Right lobe of liver (tissue), 6 donors: ENCODE data around the gene PHKG2. TPM values are rescaled to one million over a fixed set of nuclear protein-coding genes. Genes with fewer than 3 reads are reported as not detected.

ENCODE experiments used
- ATAC-seq, 4 donors: fragments of 200-7000 bp; cut with Tn5 transposase; one replicate each; pipeline ENCODE4 v1.9.1; 2020; ENCODE audit warnings: mild to moderate bottlenecking in 4 of 4, moderate library complexity in 4 of 4
- DNase-seq, 3 donors: peaks; one replicate each; pipeline ENCODE4 v3.0.0-alpha.2; 2020
- H3K27ac ChIP-seq, 3 donors: fragments of 200-600 bp; one replicate each; pipeline ENCODE4 v1.8.0; 2022
- H3K27me3 ChIP-seq, 2 donors: fragments of 200-600 bp; one replicate each; pipeline ENCODE4 v1.8.0; 2022
- H3K36me3 ChIP-seq, 4 donors: fragments of 200-600 bp; sonication (generic) in 1 of 4; one replicate each; pipeline versions ENCODE4 v1.5.1 to v1.8.0; 2017 to 2022; ENCODE audit warnings: control low read depth in 1 of 4
- H3K4me1 ChIP-seq, 4 donors: fragments of 200-600 bp; sonication (generic) in 1 of 4; one replicate each; pipeline versions ENCODE4 v1.5.1 to v1.8.0; 2017 to 2022; ENCODE audit warnings: control low read depth in 1 of 4
- H3K4me3 ChIP-seq, 3 donors: fragments of 200-600 bp; one replicate each; pipeline ENCODE4 v1.8.0; 2022
- H3K9me3 ChIP-seq, 4 donors: fragments of 200-600 bp; sonication (generic) in 1 of 4; one replicate each; pipeline versions ENCODE4 v1.5.1 to v1.8.0; 2017 to 2022; ENCODE audit warnings: control low read depth in 1 of 4
- POLR2A ChIP-seq: fragments of 450-650 bp; IDR thresholded peaks from one replicate; pipeline ENCODE4 v1.6.1; 2017; ENCODE audit warnings: antibody characterized with exemption, mild to moderate bottlenecking
- WGBS: methylation state at CpG from one replicate; pipeline ENCODE4 v1.1.6; 2018; ENCODE audit warnings: low coverage, low lambda C conversion rate; ENCODE audit not compliant: insufficient coverage; ENCODE audit errors: missing lambda C conversion rate; 5-methylcytosine and 5-hydroxymethylcytosine counted together
- intact Hi-C, 2 donors: fragments of 100-400 bp; cut with DNase I; formaldehyde crosslinking; loops; one replicate each; pipeline versions ENCODE4 v1.11.2 to v1.14.1; 2022
- total RNA-seq, 6 experiments: library from RNA; depleted of rRNA in 2 of 6; stranded (reverse); fragments of >200 nt in 2 of 6; fragmentation: NEBNext Ultra II Directional in 3 of 6; extraction: Animal tissue kit (Norgen Biotek cat#: 25700) in 3 of 6; gene quantifications; one replicate each; pipeline versions ENCODE4 v1.1.0 to v1.2.4, GENCODE V29; 2016 to 2023
- TF ChIP-seq, protein P1 (sequence below), 4 donors: fragments of 200-600 bp in 3 of 4; fragments of 450-650 bp in 1 of 4; IDR thresholded peaks; one replicate each; pipeline versions ENCODE4 v1.5.1 to v1.8.0; 2016 to 2022; ENCODE audit warnings: antibody characterized with exemption in 4 of 4, mild to moderate bottlenecking in 2 of 4
- donor health status: DM: no; HTN: yes; CAD: no.
- donor health status: DM: no; HTN: no; CAD: no.
- donor health status: DM: no; HTN: no; CAD: no.
- donor health status: DM: no; HTN: yes; CAD: no.
- donor health status: DM: no; HTN: yes; CAD: no.

Gene PHKG2
- total RNA-seq, 6 experiments from 2014 or later = 17.1 to 22.1 (median 18.4) TPM

DNA sequence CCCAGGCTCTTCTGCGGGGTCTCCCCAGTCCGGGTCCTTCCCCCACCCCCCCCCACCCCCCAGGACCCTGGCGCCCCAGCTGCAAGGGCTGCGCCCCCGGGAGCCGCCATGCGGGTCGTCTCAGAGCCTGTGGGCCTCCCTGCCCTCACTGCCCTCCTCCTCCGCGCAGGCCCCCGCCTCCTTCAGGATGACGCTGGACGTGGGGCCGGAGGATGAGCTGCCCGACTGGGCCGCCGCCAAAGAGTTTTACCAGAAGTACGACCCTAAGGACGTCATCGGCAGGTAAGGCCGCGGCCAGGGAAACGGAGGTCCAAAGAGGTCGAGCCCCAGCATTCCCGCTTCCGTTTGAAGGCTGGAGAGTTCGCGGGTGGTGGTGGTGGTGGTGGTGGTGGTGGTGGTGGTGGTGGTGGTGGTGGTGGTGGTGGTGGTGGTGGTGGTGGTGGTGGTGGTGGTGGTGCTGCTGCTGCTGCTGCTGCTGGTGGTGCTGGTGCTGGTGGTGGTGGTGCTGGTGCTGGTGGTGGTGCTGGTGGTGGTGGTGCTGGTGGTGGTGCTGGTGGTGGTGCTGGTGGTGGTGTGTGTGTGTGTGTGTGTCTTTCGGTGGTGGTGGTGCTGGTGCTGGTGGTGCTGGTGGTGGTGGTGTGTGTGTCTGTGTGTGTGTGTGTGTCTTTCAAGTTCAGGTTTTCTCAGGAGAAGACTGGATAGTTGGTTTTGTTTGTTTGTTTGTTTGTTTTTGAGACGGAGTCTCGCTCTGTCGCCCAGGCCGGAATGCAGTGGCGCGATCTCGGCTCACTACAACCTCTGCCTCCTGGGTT, 615 bp downstream of the PHKG2 start:
- TF ChIP-seq, protein P1, sequence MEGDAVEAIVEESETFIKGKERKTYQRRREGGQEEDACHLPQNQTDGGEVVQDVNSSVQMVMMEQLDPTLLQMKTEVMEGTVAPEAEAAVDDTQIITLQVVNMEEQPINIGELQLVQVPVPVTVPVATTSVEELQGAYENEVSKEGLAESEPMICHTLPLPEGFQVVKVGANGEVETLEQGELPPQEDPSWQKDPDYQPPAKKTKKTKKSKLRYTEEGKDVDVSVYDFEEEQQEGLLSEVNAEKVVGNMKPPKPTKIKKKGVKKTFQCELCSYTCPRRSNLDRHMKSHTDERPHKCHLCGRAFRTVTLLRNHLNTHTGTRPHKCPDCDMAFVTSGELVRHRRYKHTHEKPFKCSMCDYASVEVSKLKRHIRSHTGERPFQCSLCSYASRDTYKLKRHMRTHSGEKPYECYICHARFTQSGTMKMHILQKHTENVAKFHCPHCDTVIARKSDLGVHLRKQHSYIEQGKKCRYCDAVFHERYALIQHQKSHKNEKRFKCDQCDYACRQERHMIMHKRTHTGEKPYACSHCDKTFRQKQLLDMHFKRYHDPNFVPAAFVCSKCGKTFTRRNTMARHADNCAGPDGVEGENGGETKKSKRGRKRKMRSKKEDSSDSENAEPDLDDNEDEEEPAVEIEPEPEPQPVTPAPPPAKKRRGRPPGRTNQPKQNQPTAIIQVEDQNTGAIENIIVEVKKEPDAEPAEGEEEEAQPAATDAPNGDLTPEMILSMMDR (IDR thresholded peaks at IDR 0.05) = no peak
- TF ChIP-seq POLR2A = no peak
- H3K4me3 ChIP-seq = peak overlapping the region; percentile 70 to 77 (median 73)
- H3K4me1 ChIP-seq = peaks cover 0 to 19% (median 9%) of the 10 kb centered on the region in 4 donors
- peak overlapping the region in 1 of 3 donors; percentile 47 for H3K27ac ChIP-seq
- intact Hi-C loops = no loop called here
- ATAC-seq (peak; percentile 35 to 45 (median 41)), DNase-seq (peak; percentile 67 to 73 (median 69))
- peaks cover 0 to 20% (median 4%) of the 10 kb centered on the region in 4 donors for H3K36me3 ChIP-seq
- H3K27me3 ChIP-seq = no peaks in the 10 kb centered on the region
- no peaks in the 10 kb centered on the region for H3K9me3 ChIP-seq
- 9% methylated on average over 7 of the region's 36 CpGs for whole genome bisulfite sequencing

DNA sequence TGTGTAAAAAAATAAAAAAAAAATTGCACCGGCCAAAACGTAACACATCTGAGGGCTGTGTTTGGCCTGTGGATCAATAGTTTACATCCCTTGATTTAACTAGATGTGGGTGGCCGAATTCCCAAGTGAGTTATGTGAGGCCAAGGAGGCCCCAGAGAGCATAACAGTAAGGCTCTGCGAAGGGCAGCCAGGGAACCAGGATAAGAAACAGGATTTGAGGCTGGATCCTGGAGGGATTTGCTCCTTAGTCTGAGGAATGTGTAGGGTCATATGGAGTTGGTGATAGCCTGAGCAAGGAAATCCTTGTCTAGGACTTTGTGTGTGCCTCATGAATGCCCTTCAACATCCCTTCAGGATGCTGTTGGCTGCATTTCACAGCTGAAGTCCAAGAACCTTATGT, 2.0 kb downstream of the PHKG2 start:
- intact Hi-C loops = loop anchor here in 1 of 2 donors (10.0 kb wide), 1 partner anchor 45 kb away; no protein-coding TSS in a partner anchor

DNA sequence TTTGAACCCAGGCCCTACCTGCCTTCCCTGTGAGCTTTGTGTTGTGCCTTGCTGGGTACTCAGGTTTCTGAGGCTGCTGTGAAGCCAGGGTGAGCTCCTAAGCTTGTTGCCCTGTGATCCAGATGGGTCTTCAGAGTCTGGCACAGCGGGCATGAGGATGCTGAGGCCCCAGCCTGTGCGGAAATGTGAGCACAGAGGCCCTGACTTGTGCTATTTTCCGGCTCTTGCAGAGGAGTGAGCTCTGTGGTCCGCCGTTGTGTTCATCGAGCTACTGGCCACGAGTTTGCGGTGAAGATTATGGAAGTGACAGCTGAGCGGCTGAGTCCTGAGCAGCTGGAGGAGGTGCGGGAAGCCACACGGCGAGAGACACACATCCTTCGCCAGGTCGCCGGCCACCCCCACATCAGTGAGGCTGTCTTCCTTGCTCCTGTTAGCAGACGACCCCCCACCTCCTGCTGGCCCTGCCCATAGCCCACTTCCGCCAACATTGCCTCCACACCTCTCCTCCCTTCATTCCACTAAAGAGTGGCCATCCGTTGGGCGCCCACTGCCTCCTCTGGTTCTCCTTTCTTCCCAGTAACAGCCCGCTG, 2.7 kb downstream of the PHKG2 start:
- H3K4me1 ChIP-seq = peaks cover 0 to 13% (median 8%) of the 10 kb centered on the region in 4 donors
- ATAC-seq (no peak), DNase-seq (no peak)
- WGBS = 96% methylated on average over 4 of the region's 20 CpGs
- no peak overlapping the region for H3K4me3 ChIP-seq
- TF ChIP-seq POLR2A = no peak
- TF ChIP-seq, protein P1 (IDR thresholded peaks at IDR 0.05) = no peak
- H3K27ac ChIP-seq = no peak overlapping the region
- intact Hi-C loops = loop anchor here in 1 of 2 donors (10.0 kb wide), 1 partner anchor 46 kb away; no protein-coding TSS in a partner anchor
- no peaks in the 10 kb centered on the region for H3K9me3 ChIP-seq
- no peaks in the 10 kb centered on the region for H3K27me3 ChIP-seq
- H3K36me3 ChIP-seq = peaks cover 0 to 19% (median 3%) of the 10 kb centered on the region in 4 donors

More for the DNA sequence above, 2.0 kb downstream of the PHKG2 start:
- no peak for ATAC-seq
- H3K27ac ChIP-seq = no peak overlapping the region
- peaks cover 0 to 19% (median 3%) of the 10 kb centered on the region in 4 donors for H3K36me3 ChIP-seq
- no peaks in the 10 kb centered on the region for H3K27me3 ChIP-seq
- no peak for TF ChIP-seq POLR2A
- TF ChIP-seq, protein P1 (IDR thresholded peaks at IDR 0.05) = no peak
- peaks cover 0 to 19% (median 10%) of the 10 kb centered on the region in 4 donors for H3K4me1 ChIP-seq
- H3K4me3 ChIP-seq = no peak overlapping the region
- WGBS = 79% methylated on average over 4 of the region's 4 CpGs
- no peaks in the 10 kb centered on the region for H3K9me3 ChIP-seq
- DNase-seq = no peak

DNA sequence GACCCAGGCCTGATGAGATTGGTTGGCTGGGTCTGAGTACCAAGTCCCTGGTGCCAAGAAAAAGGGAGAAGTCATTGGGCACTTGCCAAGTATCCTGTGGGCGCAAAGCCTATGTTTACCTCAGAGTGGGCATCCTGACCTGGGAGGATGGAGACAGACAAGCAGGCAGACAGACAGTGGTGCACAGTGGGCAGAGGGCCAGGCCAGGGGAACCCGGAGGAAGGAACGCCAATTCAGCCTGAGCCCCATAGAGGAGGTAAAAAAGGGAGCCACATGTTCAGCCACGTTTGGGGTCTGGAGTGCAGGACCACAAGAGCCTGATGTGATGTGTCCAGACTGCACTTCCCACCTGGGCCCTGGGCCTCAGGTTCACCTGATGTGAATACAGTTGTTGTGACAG, 5.4 kb downstream of the PHKG2 start:
- 40% methylated on average over 1 of the region's 4 CpGs for WGBS
- ATAC-seq = peak in 1 of 4 donors; percentile 25
- no peak for TF ChIP-seq POLR2A
- TF ChIP-seq, protein P1 (IDR thresholded peaks at IDR 0.05) = no peak
- no peak for DNase-seq
- Histone ChIP-seq H3K4me3 (no peak overlapping the region), H3K9me3 (no peaks in the 10 kb centered on the region), H3K27ac (no peak overlapping the region), H3K27me3 (no peaks in the 10 kb centered on the region), H3K4me1 (peaks cover 0 to 11% (median 0%) of the 10 kb centered on the region in 4 donors), H3K36me3 (peaks cover 0 to 21% (median 3%) of the 10 kb centered on the region in 4 donors)
- intact Hi-C loops = loop anchor here in 1 of 2 donors (10.0 kb wide), 1 partner anchor 49 kb away; no protein-coding TSS in a partner anchor
